Measurements from ENCODE around the gene CHD9.

Gene CHD9

GRCh38 chr16:53209877-53210276 is 155.1 kb downstream of the CHD9 start:
- H3K9ac ChIP-seq (ENCODE audit: low read depth, low read length, poor library complexity, severe bottlenecking): peak overlapping the region; percentile 90
- peaks cover 52% of the 10 kb centered on the region for H4K20me1 ChIP-seq (ENCODE audit: insufficient read depth, low read length, poor library complexity, severe bottlenecking)
- 0 out of 2 replicates have a peak, but pooled peaks cover 2% of the 10 kb centered on the region for H3F3A ChIP-seq (ENCODE audit: low read depth)
- no peaks in the 10 kb centered on the region for H3K27me3 ChIP-seq (ENCODE audit: insufficient read depth, low read length, poor library complexity, severe bottlenecking)
- TF ChIP-seq CTCF (conservative IDR thresholded peaks at IDR 0.05; ENCODE audit: low read length) (no peak), EZH2phosphoT487 (IDR thresholded peaks at IDR 0.05; ENCODE audit: borderline replicate concordance) (no peak)
- H3K4me2 ChIP-seq (ENCODE audit: low read depth, low read length, poor library complexity, severe bottlenecking): peak overlapping the region; percentile 78
- H3K36me3 ChIP-seq (ENCODE audit: insufficient read depth, low read length): no peaks in the 10 kb centered on the region
- no peak overlapping the region for H2AFZ ChIP-seq (ENCODE audit: low read length)
- H3K4me1 ChIP-seq (ENCODE audit: insufficient read depth, low read length, poor library complexity, severe bottlenecking): peaks cover 50% of the 10 kb centered on the region
- peak overlapping the region; percentile 79 for H3K4me3 ChIP-seq (ENCODE audit: low read length, poor library complexity, severe bottlenecking)
- H3K79me2 ChIP-seq (ENCODE audit: insufficient read depth, low read length): peaks cover 76% of the 10 kb centered on the region
- no peaks in the 10 kb centered on the region for H3K9me2 ChIP-seq (replicated peaks; ENCODE audit: low read depth, low read length)
- no peaks in the 10 kb centered on the region for H3K9me3 ChIP-seq (ENCODE audit: insufficient read depth, low read depth, low read length)

- H3K9me2 ChIP-seq (replicated peaks; ENCODE audit: low read depth, low read length): no peaks in the 10 kb centered on the region
- peaks cover 65% of the 10 kb centered on the region for H4K20me1 ChIP-seq (ENCODE audit: insufficient read depth, low read length, poor library complexity, severe bottlenecking)
- peaks cover 43% of the 10 kb centered on the region for H3K4me1 ChIP-seq (ENCODE audit: insufficient read depth, low read length, poor library complexity, severe bottlenecking)
- peak overlapping the region; percentile 78 for H3K4me2 ChIP-seq (ENCODE audit: low read depth, low read length, poor library complexity, severe bottlenecking)
- H3K79me2 ChIP-seq (ENCODE audit: insufficient read depth, low read length): peaks cover 90% of the 10 kb centered on the region
- H3K9ac ChIP-seq (ENCODE audit: low read depth, low read length, poor library complexity, severe bottlenecking): peak overlapping the region; percentile 90
- H3F3A ChIP-seq (ENCODE audit: low read depth): 0 out of 2 replicates have a peak, but pooled peaks cover 2% of the 10 kb centered on the region
- no peaks in the 10 kb centered on the region for H3K27me3 ChIP-seq (ENCODE audit: insufficient read depth, low read length, poor library complexity, severe bottlenecking)
- H3K36me3 ChIP-seq (ENCODE audit: insufficient read depth, low read length): no peaks in the 10 kb centered on the region
- no peaks in the 10 kb centered on the region for H3K9me3 ChIP-seq (ENCODE audit: insufficient read depth, low read depth, low read length)
- no peak overlapping the region for H2AFZ ChIP-seq (ENCODE audit: low read length)
- TF ChIP-seq CTCF (conservative IDR thresholded peaks at IDR 0.05; ENCODE audit: low read length) (no peak), EZH2phosphoT487 (IDR thresholded peaks at IDR 0.05; ENCODE audit: borderline replicate concordance) (no peak)
- peak overlapping the region; percentile 79 for H3K4me3 ChIP-seq (ENCODE audit: low read length, poor library complexity, severe bottlenecking)
Observed at GRCh38 chr16:53211253-53211652, 156.5 kb downstream of the CHD9 start.

GRCh38 chr16:53212893-53213223 is 158.1 kb downstream of the CHD9 start:
- no peaks in the 10 kb centered on the region for H3K36me3 ChIP-seq (ENCODE audit: insufficient read depth, low read length)
- H3K4me3 ChIP-seq (ENCODE audit: low read length, poor library complexity, severe bottlenecking): peak overlapping the region; percentile 70
- peak overlapping the region; percentile 78 for H3K4me2 ChIP-seq (ENCODE audit: low read depth, low read length, poor library complexity, severe bottlenecking)

More at GRCh38 chr16:53212893-53213223, 158.1 kb downstream of the CHD9 start:
- H3F3A ChIP-seq (ENCODE audit: low read depth): 0 out of 2 replicates have a peak, but pooled peaks cover 1% of the 10 kb centered on the region
- peaks cover 44% of the 10 kb centered on the region for H3K4me1 ChIP-seq (ENCODE audit: insufficient read depth, low read length, poor library complexity, severe bottlenecking)
- peak overlapping the region; percentile 57 for H3K9ac ChIP-seq (ENCODE audit: low read depth, low read length, poor library complexity, severe bottlenecking)
- no peaks in the 10 kb centered on the region for H3K9me3 ChIP-seq (ENCODE audit: insufficient read depth, low read depth, low read length)
- peaks cover 96% of the 10 kb centered on the region for H3K79me2 ChIP-seq (ENCODE audit: insufficient read depth, low read length)
- no peaks in the 10 kb centered on the region for H3K9me2 ChIP-seq (replicated peaks; ENCODE audit: low read depth, low read length)
- TF ChIP-seq CTCF (conservative IDR thresholded peaks at IDR 0.05; ENCODE audit: low read length) (no peak), EZH2phosphoT487 (IDR thresholded peaks at IDR 0.05; ENCODE audit: borderline replicate concordance) (no peak)
- no peak overlapping the region for H2AFZ ChIP-seq (ENCODE audit: low read length)
- no peaks in the 10 kb centered on the region for H3K27me3 ChIP-seq (ENCODE audit: insufficient read depth, low read length, poor library complexity, severe bottlenecking)
- H4K20me1 ChIP-seq (ENCODE audit: insufficient read depth, low read length, poor library complexity, severe bottlenecking): peaks cover 76% of the 10 kb centered on the region
